ENCODE data around the gene PRKG1.

The PRKG1 gene

DNA sequence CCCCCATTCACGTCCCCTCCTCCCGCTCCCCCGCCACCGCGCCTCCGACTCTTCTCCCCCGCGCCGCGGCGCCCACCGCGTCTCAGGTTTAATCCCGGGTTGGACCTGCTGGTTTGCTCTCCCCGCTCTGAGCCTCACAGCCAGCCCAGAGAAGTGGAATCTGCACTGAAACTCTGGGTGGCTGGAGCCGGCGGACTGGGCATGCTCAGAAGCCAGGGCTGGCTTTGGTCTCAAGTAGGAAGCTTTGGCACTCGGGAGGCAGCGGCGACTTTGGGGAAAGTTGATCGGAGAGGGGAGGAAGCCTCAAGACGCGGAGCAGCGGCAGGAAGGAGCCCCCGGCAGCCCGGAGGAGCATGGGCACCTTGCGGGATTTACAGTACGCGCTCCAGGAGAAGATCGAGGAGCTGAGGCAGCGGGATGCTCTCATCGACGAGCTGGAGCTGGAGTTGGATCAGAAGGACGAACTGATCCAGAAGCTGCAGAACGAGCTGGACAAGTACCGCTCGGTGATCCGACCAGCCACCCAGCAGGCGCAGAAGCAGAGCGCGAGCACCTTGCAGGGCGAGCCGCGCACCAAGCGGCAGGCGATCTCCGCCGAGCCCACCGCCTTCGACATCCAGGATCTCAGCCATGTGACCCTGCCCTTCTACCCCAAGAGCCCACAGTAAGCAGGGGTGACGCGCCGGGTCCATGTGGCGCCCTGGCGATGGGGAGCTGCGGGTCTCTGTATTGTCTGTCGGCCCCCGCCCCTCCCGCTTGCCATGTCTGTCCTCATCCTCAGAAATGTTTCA is at the start of gene PRKG1:
Gene PRKG1, plus strand, starts transcription at position 250 of the 791 bp plus-strand sequence.
- peak; percentile 25 for DNase-seq

GRCh38 chr10:51028420-51028819 is 45.9 kb upstream of the PRKG1 start:
- DNase-seq, result no peak

DNA sequence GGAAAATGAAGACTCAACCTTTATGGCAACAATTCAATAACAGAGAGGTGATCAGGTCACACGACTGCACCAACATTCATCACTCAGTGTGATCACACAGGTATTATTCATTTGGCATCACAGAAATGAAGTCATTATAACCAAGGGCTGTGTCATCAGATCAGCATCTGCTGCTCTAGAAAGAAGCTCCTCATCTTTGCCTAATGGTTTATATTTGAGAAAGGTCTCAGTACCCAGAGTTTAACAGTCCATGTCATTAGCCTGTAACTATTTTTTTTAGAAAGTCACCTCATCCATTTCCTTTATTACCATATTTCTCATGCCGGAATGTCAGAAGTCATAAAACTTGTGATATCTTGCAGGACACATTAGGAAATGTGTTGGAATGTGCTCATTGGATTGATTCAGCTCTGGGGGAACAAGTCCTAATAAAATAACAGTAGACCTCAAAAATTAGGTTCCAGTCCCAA is 45.1 kb upstream of the PRKG1 start:
- no peak for DNase-seq

GRCh38 chr10:51030480-51030879 is 43.8 kb upstream of the PRKG1 start:
- DNase-seq, result no peak

- no peak for DNase-seq
Observed at GRCh38 chr10:51031950-51032349, 42.3 kb upstream of the PRKG1 start.

DNA sequence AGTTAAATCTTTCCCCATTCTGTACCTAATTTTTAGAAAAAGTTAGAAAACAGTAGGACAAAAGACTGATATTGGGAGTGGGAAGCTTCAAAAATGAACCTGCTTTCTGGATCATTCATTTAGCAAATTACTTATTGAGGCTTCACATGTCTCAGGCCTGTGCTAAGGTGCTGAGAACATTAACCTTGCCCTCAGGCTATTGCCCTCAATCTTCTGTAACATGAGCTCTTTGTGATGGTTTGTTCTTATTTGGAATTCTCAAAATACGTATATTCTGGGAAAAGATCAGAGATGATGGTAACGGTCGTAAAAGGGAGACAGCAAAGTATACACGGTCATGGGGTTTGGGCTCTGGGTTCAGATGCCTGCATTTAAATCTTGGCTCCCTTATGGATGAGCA is 39.5 kb upstream of the PRKG1 start:
- no peak for DNase-seq

DNA sequence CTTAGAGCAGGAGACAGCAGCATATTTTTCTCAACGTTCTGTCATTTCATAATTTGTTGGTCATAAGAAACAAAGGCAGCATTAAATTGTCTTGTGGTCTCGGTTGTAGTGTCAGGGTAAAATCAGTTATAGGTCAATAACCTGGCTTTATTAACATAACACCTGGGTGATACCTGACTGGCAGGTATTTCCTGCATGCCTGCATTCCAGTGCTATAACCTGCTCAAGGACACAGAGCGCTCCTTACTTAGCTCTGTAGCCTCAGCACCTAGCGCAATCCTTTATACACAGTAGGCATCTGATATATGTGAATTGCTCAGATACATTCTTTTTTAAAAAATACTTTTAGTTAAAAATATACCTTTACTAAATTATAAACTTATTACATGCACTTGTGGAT is 38.9 kb upstream of the PRKG1 start:
- no peak for DNase-seq

- DNase-seq, result no peak
Observed at GRCh38 chr10:51045871-51046270, 28.4 kb upstream of the PRKG1 start.

DNA sequence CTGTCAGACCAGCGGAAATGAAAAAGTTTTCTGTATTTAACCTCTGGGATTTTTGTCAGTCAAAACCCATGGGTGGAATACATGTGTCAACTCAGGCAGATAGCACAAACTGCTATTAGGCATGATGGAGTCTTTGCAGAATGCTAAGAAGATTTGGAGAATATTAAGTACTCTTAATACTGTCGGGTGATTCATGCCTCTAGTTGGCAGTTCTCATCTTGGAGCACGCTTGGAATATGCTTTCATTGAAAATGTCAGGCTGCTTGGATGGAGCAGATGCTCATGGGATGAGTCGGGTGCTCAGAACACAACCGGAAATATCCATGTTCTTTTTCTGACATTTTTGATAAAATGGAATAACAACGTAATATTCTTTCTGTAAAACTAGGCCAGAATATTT is 27.6 kb upstream of the PRKG1 start:
- no peak for DNase-seq

DNA sequence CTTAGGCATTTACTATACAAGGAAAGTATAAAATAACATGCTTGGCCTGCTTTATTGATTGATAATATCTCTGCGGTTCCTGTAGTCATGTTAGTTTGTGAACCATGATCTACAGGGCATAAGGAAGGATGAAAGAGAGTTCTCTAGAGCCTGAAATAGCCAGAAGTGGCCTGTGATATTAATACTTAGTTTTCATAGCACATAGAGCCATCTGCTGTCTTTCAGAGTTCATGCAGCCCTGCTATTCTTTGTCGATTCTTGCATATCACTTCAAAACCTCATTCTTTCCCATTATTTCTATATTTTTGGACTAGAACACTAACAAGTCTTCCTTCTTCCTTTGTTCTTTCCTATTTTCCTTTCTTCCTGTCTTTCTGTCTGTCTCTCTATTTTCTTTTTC is 26.4 kb upstream of the PRKG1 start:
- no peak for DNase-seq

DNA sequence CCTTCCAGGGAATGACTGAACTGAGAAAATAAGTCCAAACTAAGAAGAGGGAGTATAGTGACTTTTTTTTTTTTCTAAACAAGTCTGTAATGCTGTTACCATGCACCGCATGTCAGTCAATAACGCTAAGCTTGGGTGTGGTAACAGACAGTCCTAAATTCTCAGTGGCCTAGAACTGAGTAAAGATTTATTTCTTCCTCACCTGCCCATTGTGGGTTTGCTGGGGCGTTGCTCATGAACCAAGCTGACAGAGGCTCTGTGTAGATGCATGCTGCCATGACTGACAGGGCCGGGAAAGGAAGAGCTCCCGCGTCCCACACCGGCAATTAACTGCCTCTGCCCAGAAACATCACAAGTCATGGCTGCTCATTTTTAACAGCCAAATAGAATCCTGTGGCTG is 25.5 kb upstream of the PRKG1 start:
- DNase-seq, result no peak

DNA sequence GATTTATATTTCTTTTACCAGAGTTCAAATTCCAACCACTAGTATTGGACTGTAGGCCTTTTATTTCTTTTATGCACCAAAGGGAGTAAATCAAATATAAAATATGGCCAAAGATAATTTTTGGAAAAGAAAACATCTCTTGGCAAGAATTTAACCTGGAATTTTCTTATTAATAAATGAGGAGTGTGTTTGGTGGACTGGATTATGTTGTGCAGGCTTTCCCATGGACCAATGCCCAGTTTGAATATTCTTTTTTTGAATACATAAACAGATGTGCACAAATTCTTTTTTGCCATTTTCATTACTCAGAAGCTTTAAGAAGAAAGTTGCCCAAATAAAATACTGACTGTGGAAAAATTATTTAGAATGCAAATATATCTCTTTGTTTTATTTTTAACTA is 22.1 kb upstream of the PRKG1 start:
- DNase-seq, result no peak

DNA sequence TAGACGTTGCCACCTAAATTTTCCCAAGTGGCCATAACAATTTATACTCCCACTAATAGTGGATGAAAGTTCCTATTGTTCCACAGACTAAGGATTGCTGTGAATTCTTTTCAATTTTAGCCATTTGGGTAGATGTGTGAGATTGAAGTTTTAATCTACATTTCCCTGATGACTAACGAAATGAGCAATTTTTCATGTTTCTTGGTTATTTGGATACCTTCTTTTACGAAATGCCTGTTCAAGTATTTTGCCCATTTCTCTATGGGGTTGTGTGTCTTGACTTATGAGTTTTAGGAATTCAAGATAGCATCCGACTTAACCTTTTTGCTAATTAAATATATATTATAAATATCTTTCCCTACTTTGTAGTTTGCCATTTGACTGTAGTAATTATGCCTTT is 16.4 kb upstream of the PRKG1 start:
- DNase-seq, result no peak

- no peak for DNase-seq
Observed at GRCh38 chr10:51063166-51063565, 11.1 kb upstream of the PRKG1 start.

GRCh38 chr10:51063659-51064535 is 10.4 kb upstream of the PRKG1 start:
- DNase-seq, result no peak

DNA sequence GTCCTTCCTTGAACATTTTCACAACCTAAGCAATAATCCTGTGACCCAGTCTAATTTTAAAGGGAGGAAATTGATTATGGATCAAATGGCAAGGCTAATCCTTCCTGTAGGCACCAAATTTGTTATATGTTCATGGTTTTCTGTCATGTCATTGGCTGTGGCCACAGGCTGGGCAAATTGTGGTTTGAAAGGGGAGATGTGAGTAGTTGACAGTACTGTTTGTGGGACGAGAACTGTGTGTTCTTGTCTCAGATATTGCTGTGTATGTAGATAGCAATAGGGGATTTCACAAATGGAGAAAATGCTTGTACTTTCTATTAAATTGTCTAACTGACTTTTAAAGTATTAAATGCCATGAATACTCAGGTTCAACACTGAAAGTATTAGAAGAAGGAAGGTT is 8.1 kb upstream of the PRKG1 start:
- DNase-seq, result no peak

DNA sequence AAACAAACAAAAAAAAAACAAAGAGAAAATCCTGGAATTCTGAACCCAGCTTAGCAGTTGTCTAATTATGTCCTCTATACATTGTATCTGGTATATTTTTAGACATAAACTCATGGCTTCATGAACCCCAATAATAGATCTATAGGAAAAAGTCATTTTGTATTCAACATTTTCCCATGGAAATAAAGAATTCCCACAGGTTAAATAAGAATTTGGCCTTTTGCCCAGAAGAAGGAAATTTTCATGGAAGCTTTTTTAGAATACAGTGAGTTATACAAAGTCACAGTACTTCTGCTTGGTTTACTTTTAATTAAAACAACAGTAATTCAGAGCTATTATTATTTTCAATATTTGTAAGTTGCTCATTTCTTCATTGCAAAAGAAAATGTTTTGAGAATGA is 2.1 kb upstream of the PRKG1 start:
- DNase-seq, result no peak

DNA sequence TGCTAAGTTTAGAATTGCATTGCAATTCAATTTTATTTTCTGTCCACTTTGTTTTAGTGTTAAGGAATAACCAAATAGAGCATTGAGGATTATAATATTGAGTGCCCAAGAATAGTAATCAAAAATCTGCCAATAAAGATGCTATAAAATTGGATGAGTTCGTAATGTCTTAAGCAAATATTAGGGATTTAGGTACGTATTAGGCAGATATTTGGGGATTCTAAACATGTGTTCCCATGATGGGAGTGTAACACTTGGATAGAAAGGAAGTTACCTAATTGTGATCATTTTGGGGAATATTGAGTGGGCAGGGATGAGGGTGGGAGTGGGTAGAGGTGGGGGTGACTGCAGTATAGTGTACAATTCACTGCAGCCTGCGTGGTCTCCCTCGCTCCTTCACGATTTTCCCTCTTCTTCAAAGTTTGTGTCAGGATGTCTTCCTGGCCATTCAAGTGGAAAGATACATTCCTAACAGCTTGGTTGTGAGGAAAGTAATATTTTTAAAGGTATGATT is 1.3 kb upstream of the PRKG1 start:
- no peak for DNase-seq

DNA sequence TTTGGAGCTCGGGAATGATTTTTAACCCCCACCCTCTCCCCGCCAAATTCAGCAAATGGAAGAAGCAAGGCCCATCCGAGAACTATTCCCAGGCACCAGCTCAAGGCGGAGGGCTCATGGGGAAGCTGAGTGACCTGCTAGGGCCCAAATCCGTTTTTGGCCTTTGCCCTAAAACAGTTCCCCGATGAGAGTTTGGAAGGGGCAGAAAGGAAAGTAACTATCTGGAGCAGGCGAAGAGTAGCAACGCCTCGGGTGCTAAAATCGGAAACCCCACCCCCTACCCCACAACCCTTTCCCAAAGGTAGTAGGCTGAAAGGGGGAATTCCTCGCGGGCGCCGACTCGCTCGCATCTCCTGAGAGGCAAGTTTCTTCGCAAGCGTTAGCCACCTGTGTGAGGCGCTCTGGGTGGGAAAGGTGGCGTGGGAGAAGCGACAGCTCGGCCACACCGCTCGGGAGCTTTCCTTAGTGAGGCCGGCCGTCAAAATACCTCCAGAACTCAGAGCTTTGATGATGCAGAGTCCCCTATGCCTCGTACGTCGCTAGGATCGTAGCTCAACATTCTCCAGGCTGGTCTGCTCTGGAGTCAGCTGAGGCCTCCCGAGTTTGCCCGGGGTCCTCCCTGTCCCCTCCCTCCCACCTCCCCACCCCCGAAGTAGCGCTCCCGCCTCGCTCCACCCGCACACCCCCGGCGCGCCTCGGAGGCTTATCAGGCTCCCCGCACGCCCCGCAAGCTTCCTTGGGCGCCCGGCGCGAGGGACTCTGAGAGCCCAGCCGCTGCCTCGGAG is 642 bp upstream of the PRKG1 start:
- DNase-seq, result peak; percentile 25

DNA sequence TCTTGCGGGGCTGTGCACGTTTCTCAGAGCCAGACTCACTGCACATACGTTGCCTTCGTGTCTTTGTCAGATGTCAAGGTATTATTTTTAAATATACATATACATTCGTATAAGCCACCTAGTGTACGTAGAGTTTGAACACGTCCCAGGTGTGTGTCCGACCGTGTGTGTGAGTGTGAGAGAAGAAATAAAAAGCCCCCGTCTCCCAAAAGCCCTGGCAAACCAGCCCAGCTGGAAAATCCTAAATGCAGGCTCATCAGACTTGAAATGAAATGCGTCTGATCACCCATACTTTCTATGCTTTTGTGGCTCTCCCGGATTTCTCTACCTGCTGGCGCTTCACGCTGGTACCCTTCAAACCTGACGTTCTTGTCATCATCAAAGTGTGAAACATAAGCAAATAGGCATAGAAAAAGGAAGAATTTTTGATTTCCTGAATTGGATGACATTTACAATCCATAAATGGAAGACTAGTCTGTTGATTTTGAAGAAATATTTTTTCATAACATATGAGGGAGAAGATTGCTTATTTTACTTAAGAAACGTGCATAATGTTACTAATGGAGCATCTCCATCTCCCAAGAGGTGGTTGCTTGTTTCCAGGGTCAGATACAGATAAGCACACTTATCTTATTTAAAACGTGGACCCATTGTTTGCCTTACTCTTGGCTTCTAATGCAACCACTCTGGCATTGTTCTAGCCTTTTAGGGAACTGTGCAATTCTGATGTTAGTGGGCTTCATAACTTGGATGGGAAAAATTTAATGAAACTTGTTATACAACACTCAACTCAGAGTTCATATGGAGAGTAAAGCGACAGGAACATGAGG is 971 bp downstream of the PRKG1 start:
- DNase-seq, result no peak

GRCh38 chr10:51075873-51076229 is 1.6 kb downstream of the PRKG1 start:
- DNase-seq, result no peak

- DNase-seq, result no peak
Observed at GRCh38 chr10:51076299-51076841, 2.1 kb downstream of the PRKG1 start.
